Mesenchymal stem cell (in vitro differentiated cells and primary cell): ENCODE data around the gene GPRC5C.

Experiments used
- DNase-seq: peaks from one replicate; pipeline ENCODE4 v3.0.0-alpha.2; 2013
- H2AFZ ChIP-seq: one replicate; pipeline ENCODE4 v1.6.1; 2013; ENCODE audit warnings: low read depth, mild to moderate bottlenecking, control low read depth, inconsistent platforms, low read length, moderate library complexity
- H2AK5ac ChIP-seq: 2 replicates; pipeline ENCODE4 v1.6.1; 2013; ENCODE audit warnings: low read length, moderate library complexity, mild to moderate bottlenecking, inconsistent platforms; ENCODE audit not compliant: severe bottlenecking
- H2BK120ac ChIP-seq: one replicate; pipeline ENCODE4 v1.6.1; 2013; ENCODE audit warnings: low read depth, mild to moderate bottlenecking, inconsistent platforms, low read length, moderate library complexity
- H2BK12ac ChIP-seq, 2 experiments: one replicate each; pipeline ENCODE4 v1.6.1; 2013; ENCODE audit warnings: inconsistent platforms in 2 of 2, low read length in 2 of 2, mild to moderate bottlenecking in 2 of 2, moderate library complexity in 2 of 2, control low read depth in 1 of 2
- H2BK15ac ChIP-seq: one replicate; pipeline ENCODE4 v1.6.1; 2013; ENCODE audit warnings: mild to moderate bottlenecking, low read depth, inconsistent platforms; ENCODE audit not compliant: poor library complexity, severe bottlenecking
- H2BK5ac ChIP-seq: 2 replicates; pipeline ENCODE4 v1.6.1; 2013; ENCODE audit warnings: low read depth, mild to moderate bottlenecking, low read length, control low read depth, inconsistent platforms; ENCODE audit not compliant: poor library complexity, severe bottlenecking
- H3K14ac ChIP-seq, 2 experiments: one replicate each; pipeline ENCODE4 v1.6.1; 2013; ENCODE audit warnings: inconsistent platforms in 2 of 2, low read length in 2 of 2, control low read depth in 1 of 2, mild to moderate bottlenecking in 1 of 2, moderate library complexity in 1 of 2
- H3K18ac ChIP-seq, 2 experiments: one replicate each; pipeline ENCODE4 v1.6.1; 2013; ENCODE audit warnings: inconsistent platforms in 2 of 2, low read length in 2 of 2, control low read depth in 1 of 2, low read depth in 1 of 2, mild to moderate bottlenecking in 1 of 2
- H3K23ac ChIP-seq, 2 experiments: one replicate each; pipeline ENCODE4 v1.6.1; 2013; ENCODE audit warnings: inconsistent platforms in 2 of 2, low read length in 2 of 2, mild to moderate bottlenecking in 2 of 2, moderate library complexity in 2 of 2, control low read depth in 1 of 2
- H3K27ac ChIP-seq: 2 replicates; pipeline ENCODE4 v1.5.1; 2013; ENCODE audit warnings: mild to moderate bottlenecking, moderate library complexity, low read length, control low read depth, inconsistent platforms; ENCODE audit not compliant: poor library complexity, severe bottlenecking
- H3K27me3 ChIP-seq, 2 experiments: 2 replicates each; pipeline versions ENCODE4 v1.6.1 to v1.7.0; 2013; ENCODE audit warnings: low read length in 2 of 2, mild to moderate bottlenecking in 2 of 2, moderate library complexity in 2 of 2, control low read depth in 1 of 2, inconsistent platforms in 1 of 2; ENCODE audit not compliant: control insufficient read depth in 1 of 2, insufficient read depth in 1 of 2
- H3K36me3 ChIP-seq, 2 experiments: 2 replicates each; pipeline versions ENCODE4 v1.6.1 to v1.7.0; 2013; ENCODE audit warnings: low read length in 2 of 2, control low read depth in 1 of 2, inconsistent platforms in 1 of 2, low read depth in 1 of 2, mild to moderate bottlenecking in 1 of 2; ENCODE audit not compliant: insufficient read depth in 2 of 2, control insufficient read depth in 1 of 2
- H3K4ac ChIP-seq, 2 experiments: one replicate each; pipeline ENCODE4 v1.6.1; 2013; ENCODE audit warnings: inconsistent platforms in 2 of 2, low read length in 2 of 2, mild to moderate bottlenecking in 2 of 2, moderate library complexity in 2 of 2, control low read depth in 1 of 2, low read depth in 1 of 2
- H3K4me1 ChIP-seq: 2 replicates; pipeline ENCODE4 v1.6.1; 2013; ENCODE audit warnings: low read depth, low read length, control low read depth; ENCODE audit not compliant: control insufficient read depth, insufficient read depth
- H3K4me2 ChIP-seq: 2 replicates; pipeline ENCODE4 v1.6.1; 2013; ENCODE audit warnings: low read length, mild to moderate bottlenecking, inconsistent platforms; ENCODE audit not compliant: poor library complexity, severe bottlenecking
- H3K4me3 ChIP-seq, 2 experiments: 2 replicates each; pipeline versions ENCODE4 v1.5.1 to v1.7.0; 2013; ENCODE audit warnings: low read length in 2 of 2, mild to moderate bottlenecking in 2 of 2, control low read depth in 1 of 2, low read depth in 1 of 2; ENCODE audit not compliant: insufficient read depth in 1 of 2
- H3K79me1 ChIP-seq: replicated peaks from 2 replicates; pipeline ENCODE4 v1.6.1; 2013; ENCODE audit warnings: mild to moderate bottlenecking, control low read depth, low read length, inconsistent platforms; ENCODE audit not compliant: poor library complexity, severe bottlenecking
- H3K9ac ChIP-seq: 2 replicates; pipeline ENCODE4 v1.7.0; 2013; ENCODE audit warnings: mild to moderate bottlenecking, low read length, moderate library complexity
- H3K9me3 ChIP-seq: 2 replicates; pipeline ENCODE4 v1.7.0; 2013; ENCODE audit warnings: mild to moderate bottlenecking, low read length; ENCODE audit not compliant: control insufficient read depth
- H4K8ac ChIP-seq: one replicate; pipeline ENCODE4 v1.6.1; 2013; ENCODE audit warnings: inconsistent platforms, mild to moderate bottlenecking, low read length, moderate library complexity
- H4K91ac ChIP-seq: one replicate; pipeline ENCODE4 v1.6.1; 2013; ENCODE audit warnings: mild to moderate bottlenecking, low read length, inconsistent platforms
- WGBS: methylation state at CpG from one replicate; pipeline ENCODE4 v1.1.7; 2013; ENCODE audit warnings: mixed read lengths; 5-methylcytosine and 5-hydroxymethylcytosine counted together

The GPRC5C gene

DNA sequence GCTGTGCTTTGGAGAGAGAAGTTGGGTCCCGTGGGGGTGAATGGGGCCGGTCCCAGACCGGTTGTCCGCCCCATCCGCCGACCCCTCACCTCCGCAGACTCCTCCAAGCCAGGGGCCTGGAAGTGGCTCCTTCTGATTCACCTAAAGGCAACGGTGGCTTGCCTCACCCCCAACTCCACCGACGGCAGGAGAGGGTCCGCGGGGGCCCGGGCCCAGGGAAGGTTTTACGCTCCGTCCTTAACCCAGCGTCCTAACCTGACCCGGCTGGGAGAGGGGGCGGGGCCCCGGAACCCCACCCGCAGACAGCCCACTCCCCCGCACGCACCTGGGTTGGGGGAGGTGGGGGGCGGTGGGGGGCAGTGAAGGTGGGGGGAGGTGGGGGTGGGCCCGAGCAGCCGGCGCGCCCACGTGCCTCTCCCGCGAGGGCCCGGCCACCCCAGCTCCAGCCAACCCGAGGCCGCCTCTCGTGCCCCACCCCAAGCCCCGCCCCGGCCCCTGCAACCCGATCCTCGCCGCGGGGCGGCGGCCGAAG lies 21.8 kb downstream of the GPRC5C start:
- Histone ChIP-seq H3K4me1 (peaks cover 33% of the 10 kb centered on the region), H4K91ac (no peak overlapping the region), H3K36me3 (peaks cover 0 to 23% of the 10 kb centered on the region in 2 experiments), H3K27me3 (peaks cover 11 to 29% of the 10 kb centered on the region in 2 experiments), H2AK5ac (no peak overlapping the region), H3K79me1 (peaks cover 2% of the 10 kb centered on the region), H4K8ac (no peak overlapping the region), H2BK5ac (no peak overlapping the region), H3K14ac (no peak overlapping the region), H3K9ac (no peak overlapping the region), H2BK120ac (no peak overlapping the region), H2BK12ac (no peak overlapping the region), H3K27ac (no peak overlapping the region), H3K23ac (no peak overlapping the region), H3K4ac (no peak overlapping the region), H2BK15ac (no peak overlapping the region), H2AFZ (no peak overlapping the region), H3K18ac (no peak overlapping the region), H3K4me3 (no peak overlapping the region), H3K4me2 (peak overlapping the region; percentile 69), H3K9me3 (no peaks in the 10 kb centered on the region)
- DNase-seq = no peak
- WGBS = 4% methylated on average over 14 of the region's 43 CpGs

DNA sequence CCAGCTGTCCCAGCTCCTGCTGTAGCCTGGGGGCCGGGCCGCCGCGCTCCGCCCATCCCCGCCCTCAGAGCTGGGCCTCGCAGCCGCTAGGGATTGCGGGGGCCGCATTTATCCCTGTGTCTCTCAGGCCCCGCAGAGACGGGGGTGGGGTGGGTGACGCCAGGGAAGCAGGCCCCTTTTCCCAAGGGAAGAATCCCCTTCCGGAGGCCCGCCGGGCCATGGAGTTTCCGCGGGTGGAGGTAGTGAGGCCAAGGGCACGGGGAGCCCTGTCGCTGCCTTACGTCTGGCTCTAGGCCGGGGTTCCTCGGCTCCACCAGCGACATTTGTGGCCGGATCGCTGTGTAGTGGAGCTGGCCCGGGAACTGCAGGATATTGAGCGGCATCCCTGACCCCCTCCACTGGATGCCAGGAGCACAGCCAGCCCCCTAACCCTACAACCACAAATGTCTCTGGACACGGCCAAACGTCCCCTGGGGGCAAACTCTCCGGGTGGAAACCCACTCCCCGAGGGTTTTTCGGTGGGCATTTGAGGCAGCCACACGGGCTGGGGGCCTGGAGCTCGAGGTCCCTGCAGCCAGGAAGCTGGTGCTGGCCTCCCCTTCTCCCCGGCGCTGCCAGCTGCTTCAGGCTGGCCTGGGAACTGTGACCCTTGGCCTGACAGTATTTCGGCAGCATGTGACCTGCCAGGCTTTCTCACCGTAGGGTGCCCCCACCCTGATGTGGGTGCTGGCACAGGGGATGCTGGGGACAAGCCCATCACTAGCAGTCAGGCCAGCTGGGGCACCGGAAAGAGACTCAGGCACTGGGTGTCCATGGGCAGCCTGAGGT lies 22.5 kb downstream of the GPRC5C start:
- peak overlapping the region; percentile 46 to 52 for H3K18ac ChIP-seq
- peak overlapping the region; percentile 54 for H3K4me2 ChIP-seq
- peak; percentile 75 for DNase-seq
- H3K79me1 ChIP-seq = peaks cover 2% of the 10 kb centered on the region
- no peaks in the 10 kb centered on the region for H3K9me3 ChIP-seq
- H3K27ac ChIP-seq = peak overlapping the region; percentile 19
- no peak overlapping the region for H3K14ac ChIP-seq
- H3K36me3 ChIP-seq = peaks cover 0 to 18% of the 10 kb centered on the region in 2 experiments
- peaks cover 32% of the 10 kb centered on the region for H3K4me1 ChIP-seq
- peak overlapping the region in 1 of 2 experiments; percentile 64 for H3K4ac ChIP-seq
- H3K27me3 ChIP-seq = peaks cover 12 to 35% of the 10 kb centered on the region in 2 experiments
- H4K8ac ChIP-seq = peak overlapping the region; percentile 66
- peak overlapping the region; percentile 39 for H2BK120ac ChIP-seq
- H2AFZ ChIP-seq = peak overlapping the region; percentile 60
- peak overlapping the region; percentile 45 for H2BK15ac ChIP-seq
- peak overlapping the region; percentile 80 for H3K9ac ChIP-seq
- H3K23ac ChIP-seq = no peak overlapping the region
- H3K4me3 ChIP-seq = peak overlapping the region; percentile 26 to 73
- H4K91ac ChIP-seq = peak overlapping the region; percentile 31
- H2BK12ac ChIP-seq = peak overlapping the region in 1 of 2 experiments; percentile 49
- no peak overlapping the region for H2AK5ac ChIP-seq
- no peak overlapping the region for H2BK5ac ChIP-seq
- WGBS = 9% methylated on average over 38 of the region's 40 CpGs

DNA sequence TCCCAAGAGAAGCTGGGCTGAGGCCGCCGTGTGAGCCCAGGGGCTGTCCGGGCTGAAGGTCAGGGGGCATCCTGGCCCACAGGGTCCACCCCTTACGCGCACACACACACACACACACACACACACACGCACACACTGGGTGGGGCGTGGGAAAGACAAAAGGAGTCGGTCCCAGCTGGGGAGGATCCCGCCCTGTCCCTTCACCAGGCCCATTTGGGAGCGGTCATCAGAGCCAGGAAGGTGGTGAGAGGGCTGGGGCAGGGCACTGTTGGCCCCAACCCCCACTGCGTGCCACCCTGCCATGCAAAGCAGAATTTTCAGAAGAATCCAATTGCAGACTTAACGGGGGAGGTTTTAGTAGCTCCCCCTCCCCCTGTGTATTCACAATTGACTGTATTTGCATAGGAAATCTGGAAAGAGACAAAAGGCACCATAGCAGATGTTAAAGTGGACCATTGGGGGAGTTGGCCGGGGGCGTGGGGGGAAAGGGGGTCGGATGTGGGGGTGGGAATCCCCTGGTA lies 23.2 kb downstream of the GPRC5C start:
- Histone ChIP-seq H2BK12ac (peak overlapping the region in 1 of 2 experiments; percentile 49), H2BK120ac (no peak overlapping the region), H2BK5ac (no peak overlapping the region), H3K79me1 (peaks cover 2% of the 10 kb centered on the region), H2AK5ac (no peak overlapping the region), H3K14ac (no peak overlapping the region), H4K91ac (no peak overlapping the region), H3K23ac (no peak overlapping the region), H4K8ac (no peak overlapping the region), H3K4me2 (no peak overlapping the region), H3K27me3 (peaks cover 19 to 42% of the 10 kb centered on the region in 2 experiments), H2BK15ac (no peak overlapping the region), H3K36me3 (peaks cover 0 to 12% of the 10 kb centered on the region in 2 experiments), H3K9ac (no peak overlapping the region), H3K27ac (no peak overlapping the region), H3K4me3 (no peak overlapping the region), H3K18ac (no peak overlapping the region), H3K9me3 (no peaks in the 10 kb centered on the region), H3K4ac (no peak overlapping the region), H2AFZ (no peak overlapping the region), H3K4me1 (peaks cover 29% of the 10 kb centered on the region)
- WGBS = 73% methylated on average over 9 of the region's 15 CpGs
- DNase-seq = no peak

DNA sequence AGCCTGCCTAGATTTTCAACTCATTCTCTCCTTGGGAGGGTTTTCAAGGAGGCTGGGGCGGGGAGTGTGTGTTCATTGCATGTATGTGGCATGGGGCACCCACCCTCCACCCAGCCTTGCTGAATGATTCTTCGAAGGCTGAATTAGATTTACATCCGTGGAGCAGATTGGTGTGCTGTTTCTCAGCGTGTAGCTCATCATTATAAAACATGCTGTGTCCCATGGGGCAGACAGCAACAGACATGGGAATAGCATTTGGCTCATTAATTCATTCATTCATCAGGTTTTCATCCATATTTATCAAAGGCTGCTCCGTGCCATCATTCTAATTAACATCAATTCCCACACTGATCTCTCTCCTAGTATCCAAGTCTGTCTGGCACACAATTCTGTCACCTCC lies 23.9 kb downstream of the GPRC5C start:
- no peaks in the 10 kb centered on the region for H3K9me3 ChIP-seq
- H2AK5ac ChIP-seq = no peak overlapping the region
- 83% methylated on average over 5 of the region's 5 CpGs for WGBS
- H3K36me3 ChIP-seq = peaks cover 0 to 4% of the 10 kb centered on the region in 2 experiments
- H2BK5ac ChIP-seq = no peak overlapping the region
- H3K4me1 ChIP-seq = peaks cover 29% of the 10 kb centered on the region
- H3K14ac ChIP-seq = no peak overlapping the region
- H2BK12ac ChIP-seq = no peak overlapping the region
- H2BK120ac ChIP-seq = no peak overlapping the region
- H3K4me3 ChIP-seq = no peak overlapping the region
- no peak overlapping the region for H2BK15ac ChIP-seq
- no peak overlapping the region for H3K23ac ChIP-seq
- H3K27me3 ChIP-seq = peaks cover 20 to 48% of the 10 kb centered on the region in 2 experiments
- no peak overlapping the region for H4K91ac ChIP-seq
- H3K27ac ChIP-seq = no peak overlapping the region
- H3K4ac ChIP-seq = no peak overlapping the region
- no peak overlapping the region for H3K18ac ChIP-seq
- H3K79me1 ChIP-seq = no peaks in the 10 kb centered on the region
- H2AFZ ChIP-seq = no peak overlapping the region
- no peak overlapping the region for H4K8ac ChIP-seq
- no peak overlapping the region for H3K4me2 ChIP-seq
- H3K9ac ChIP-seq = no peak overlapping the region
- no peak for DNase-seq
